OCI-LY1 (cell line): ENCODE measurements around the gene CD84.
"Not testable (repeated sequence)": the region's sequence is repeated elsewhere in the genome, so short reads cannot be mapped to it uniquely, and the experiment has no call there.

Source experiments
- H2AFZ ChIP-seq: fragments of 200-600 bp; sonication (generic), shearing (Covaris generic); 2 replicates; pipeline ENCODE4 v1.6.0; 2014; ENCODE audit warnings: antibody characterized with exemption, mild to moderate bottlenecking, low read length
- H3F3A ChIP-seq: fragments of 200-600 bp; sonication (generic), shearing (Covaris generic); 2 replicates; pipeline ENCODE4 v1.6.0; 2014; ENCODE audit warnings: mild to moderate bottlenecking, antibody characterized with exemption, low read length, moderate library complexity; ENCODE audit not compliant: insufficient read depth
- H3K27ac ChIP-seq: fragments of 200-600 bp; sonication (generic); 2 replicates; pipeline ENCODE4 v1.5.1; 2014; ENCODE audit warnings: low read length, mixed run types, mild to moderate bottlenecking, low read depth; ENCODE audit not compliant: poor library complexity, severe bottlenecking
- H3K27me3 ChIP-seq: fragments of 200-600 bp; sonication (generic); 2 replicates; pipeline ENCODE4 v1.6.0; 2014; ENCODE audit warnings: antibody characterized with exemption, mild to moderate bottlenecking, low read length, moderate library complexity; ENCODE audit not compliant: insufficient read depth
- H3K36me3 ChIP-seq: fragments of 200-600 bp; sonication (generic); 2 replicates; pipeline ENCODE4 v1.6.1; 2014; ENCODE audit warnings: mild to moderate bottlenecking, antibody characterized with exemption, low read length, moderate library complexity, mixed read lengths; ENCODE audit not compliant: insufficient read depth
- H3K4me1 ChIP-seq: fragments of 200-600 bp; sonication (generic); 2 replicates; pipeline ENCODE4 v1.5.1; 2014; ENCODE audit warnings: mild to moderate bottlenecking, low read length, moderate library complexity; ENCODE audit not compliant: insufficient read depth, severe bottlenecking
- H3K4me2 ChIP-seq: fragments of 200-600 bp; sonication (generic), shearing (Covaris generic); 2 replicates; pipeline ENCODE4 v1.6.1; 2014; ENCODE audit warnings: low read length
- H3K4me3 ChIP-seq: fragments of 200-600 bp; sonication (generic); 2 replicates; pipeline ENCODE4 v1.5.1; 2014; ENCODE audit warnings: low read length, low read depth, mild to moderate bottlenecking, mixed read lengths; ENCODE audit not compliant: poor library complexity, severe bottlenecking
- H3K79me2 ChIP-seq: fragments of 200-600 bp; shearing (Covaris generic); 2 replicates; pipeline ENCODE4 v1.6.1; 2016; ENCODE audit warnings: mixed run types, low read length, mixed read lengths; ENCODE audit not compliant: insufficient read depth
- H3K9ac ChIP-seq: fragments of 200-600 bp; sonication (generic), shearing (Covaris generic); 2 replicates; pipeline ENCODE4 v1.6.1; 2014; ENCODE audit warnings: mild to moderate bottlenecking, low read length, mixed read lengths
- H3K9me2 ChIP-seq: fragments of 200-600 bp; sonication (generic), shearing (Covaris generic); 2 replicates; pipeline ENCODE4 v1.6.1; 2014; ENCODE audit warnings: low read depth, mild to moderate bottlenecking, low read length, mixed read lengths
- H3K9me3 ChIP-seq: fragments of 200-600 bp; shearing (Covaris generic); 2 replicates; pipeline ENCODE4 v1.6.1; 2014; ENCODE audit warnings: low read length, mixed read lengths
- H4K20me1 ChIP-seq: fragments of 200-600 bp; sonication (generic), shearing (Covaris generic); 2 replicates; pipeline ENCODE4 v1.6.0; 2016; ENCODE audit warnings: mild to moderate bottlenecking, low read length; ENCODE audit not compliant: insufficient read depth
- CTCF ChIP-seq: fragments of 200-600 bp; sonication (generic), shearing (Covaris generic); IDR thresholded peaks from 2 replicates; pipeline ENCODE4 v1.5.1; 2017; ENCODE audit warnings: mild to moderate bottlenecking, antibody characterized with exemption, low read length, moderate library complexity, mixed read lengths
- EZH2 ChIP-seq: fragments of 200-600 bp; sonication (generic), shearing (Covaris generic); IDR thresholded peaks from 2 replicates; pipeline ENCODE4 v1.8.0; 2017; ENCODE audit warnings: borderline replicate concordance, mixed run types, mild to moderate bottlenecking, antibody characterized with exemption, low read length, moderate library complexity, mixed read lengths

The CD84 gene

GRCh38 chr1:160579216-160579701 lies at the start of gene CD84:
CD84 (minus strand) TSS chr1:160579496; CDS start chr1:160579437, 59 bp downstream.
- Histone ChIP-seq H3K79me2 (peaks cover 10% of the 10 kb centered on the region; the same call in 1 of the 2 replicates), H2AFZ (peak within 1 kb of the TSS; percentile 3; the same call in 1 of the 2 replicates), H3K4me3 (peak within 1 kb of the TSS; percentile 67), H3K4me2 (peak within 1 kb of the TSS; percentile 87), H3K4me1 (peaks cover 62% of the 10 kb centered on the region), H4K20me1 (no peaks in the 10 kb centered on the region), H3K9me3 (no peaks in the 10 kb centered on the region), H3K9ac (peak within 1 kb of the TSS; percentile 82), H3K36me3 (no peaks in the 10 kb centered on the region), H3K27me3 (no peaks in the 10 kb centered on the region), H3K9me2 (no peaks in the 10 kb centered on the region), H3F3A (no peaks in the 10 kb centered on the region), H3K27ac (peak within 1 kb of the TSS; percentile 77)
- TF ChIP-seq EZH2 = no peak
- TF ChIP-seq CTCF = no peak

- no peaks in the 10 kb centered on the region for H3K36me3 ChIP-seq
- H3F3A ChIP-seq = no peaks in the 10 kb centered on the region
- H2AFZ ChIP-seq = no peak overlapping the region
- no peak overlapping the region for H3K9ac ChIP-seq
- H3K4me3 ChIP-seq = no peak overlapping the region
- no peaks in the 10 kb centered on the region for H3K27me3 ChIP-seq
- H3K79me2 ChIP-seq = no peaks in the 10 kb centered on the region
- H4K20me1 ChIP-seq = no peaks in the 10 kb centered on the region
- no peaks in the 10 kb centered on the region for H3K9me3 ChIP-seq
- TF ChIP-seq CTCF = no peak
- no peak for TF ChIP-seq EZH2
- H3K4me1 ChIP-seq = peaks cover 77% of the 10 kb centered on the region
- no peak overlapping the region for H3K4me2 ChIP-seq
- H3K9me2 ChIP-seq = no peaks in the 10 kb centered on the region
- H3K27ac ChIP-seq = peak overlapping the region; percentile 3
Observed at GRCh38 chr1:160628799-160629263, 49.5 kb upstream of the CD84 start.

GRCh38 chr1:160627677-160628289 lies 48.5 kb upstream of the CD84 start:
- H3K36me3 ChIP-seq, H3K27me3 ChIP-seq, H3K4me2 ChIP-seq, H3F3A ChIP-seq, H3K9me2 ChIP-seq, H3K4me3 ChIP-seq, H3K9ac ChIP-seq, H2AFZ ChIP-seq, H4K20me1 ChIP-seq, H3K9me3 ChIP-seq, H3K79me2 ChIP-seq: not testable (repeated sequence)
- H3K4me1 ChIP-seq = peaks cover 77% of the 10 kb centered on the region
- H3K27ac ChIP-seq = peak overlapping the region; percentile 16
